ENCODE measurements around the gene ETV6. TPM values are rescaled to one million over a fixed set of nuclear protein-coding genes. Genes with fewer than 3 reads are reported as not detected.

Gene ETV6
- total RNA-seq, 2 donors from 2014 or later: 41.4 to 58.4 TPM

GRCh38 chr12:11812241-11812585 lies 162.7 kb downstream of the ETV6 start:
- Histone ChIP-seq H3K27ac (peak overlapping the region; percentile 46 to 69), H3K27me3 (replicated peaks; ENCODE audit: insufficient read depth) (no peaks in the 10 kb centered on the region), H3K4me1 (ENCODE audit: control insufficient read depth in 1 of 2, low read depth in 2 of 2) (peaks cover 36 to 45% of the 10 kb centered on the region in 2 donors), H3K36me3 (no peaks in the 10 kb centered on the region), H3K9me3 (no peaks in the 10 kb centered on the region), H3K4me3 (peak overlapping the region; percentile 68)
- TF ChIP-seq CTCF (IDR thresholded peaks at IDR 0.05): no peak
- DNase-seq (ENCODE audit: low spot score): no peak
- no peak for ATAC-seq (ENCODE audit: insufficient number of reproducible peaks, low FRiP score, low read depth)

GRCh38 chr12:11812586-11813437 lies 163.3 kb downstream of the ETV6 start:
- ATAC-seq (ENCODE audit: insufficient number of reproducible peaks, low FRiP score, low read depth): no peak
- Histone ChIP-seq H3K9me3 (no peaks in the 10 kb centered on the region), H3K4me1 (ENCODE audit: control insufficient read depth in 1 of 2, low read depth in 2 of 2) (peaks cover 36 to 45% of the 10 kb centered on the region in 2 donors), H3K27me3 (replicated peaks; ENCODE audit: insufficient read depth) (no peaks in the 10 kb centered on the region), H3K4me3 (peak overlapping the region; percentile 68), H3K27ac (peak overlapping the region; percentile 46 to 69), H3K36me3 (no peaks in the 10 kb centered on the region)
- no peak for DNase-seq (ENCODE audit: low spot score)
- peak; percentile 8 for TF ChIP-seq CTCF (IDR thresholded peaks at IDR 0.05)

- Histone ChIP-seq H3K4me3 (peak overlapping the region; percentile 68), H3K36me3 (no peaks in the 10 kb centered on the region), H3K9me3 (no peaks in the 10 kb centered on the region), H3K27me3 (replicated peaks; ENCODE audit: insufficient read depth) (no peaks in the 10 kb centered on the region), H3K27ac (peak overlapping the region; percentile 46 to 69), H3K4me1 (ENCODE audit: control insufficient read depth in 1 of 2, low read depth in 2 of 2) (peaks cover 36 to 45% of the 10 kb centered on the region in 2 donors)
- no peak for ATAC-seq (ENCODE audit: insufficient number of reproducible peaks, low FRiP score, low read depth)
- TF ChIP-seq CTCF (IDR thresholded peaks at IDR 0.05): no peak
- DNase-seq (ENCODE audit: low spot score): no peak
These were observed 164.0 kb downstream of the ETV6 start for GRCh38 chr12:11813438-11813813.

DNA sequence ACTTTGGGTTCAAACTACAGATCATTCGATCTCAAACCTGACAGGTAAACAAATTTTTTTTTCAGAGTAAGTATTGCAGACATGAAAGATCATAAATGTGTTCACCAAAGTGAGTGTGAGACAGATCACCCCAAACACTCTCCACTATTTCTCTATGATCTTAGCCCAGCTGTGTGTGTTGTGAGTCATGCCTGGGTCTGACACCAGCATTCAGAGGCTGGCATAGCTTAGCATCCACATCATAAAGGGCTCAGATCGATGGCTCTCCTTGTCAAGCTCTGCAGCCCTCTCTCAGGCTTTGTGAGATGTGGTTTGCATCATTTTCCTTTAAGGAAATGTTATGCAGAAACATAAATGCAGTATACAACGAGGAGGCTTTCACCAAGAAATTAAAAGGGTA lies 164.9 kb downstream of the ETV6 start:
- Histone ChIP-seq H3K4me1 (ENCODE audit: control insufficient read depth in 1 of 2, low read depth in 2 of 2) (peaks cover 36 to 45% of the 10 kb centered on the region in 2 donors), H3K4me3 (no peak overlapping the region), H3K36me3 (no peaks in the 10 kb centered on the region), H3K9me3 (no peaks in the 10 kb centered on the region), H3K27me3 (replicated peaks; ENCODE audit: insufficient read depth) (no peaks in the 10 kb centered on the region), H3K27ac (no peak overlapping the region)
- no peak for TF ChIP-seq CTCF (IDR thresholded peaks at IDR 0.05)
- no peak for ATAC-seq (ENCODE audit: insufficient number of reproducible peaks, low FRiP score, low read depth)
- no peak for DNase-seq (ENCODE audit: low spot score)

- TF ChIP-seq CTCF (IDR thresholded peaks at IDR 0.05): no peak
- ATAC-seq (ENCODE audit: insufficient number of reproducible peaks, low FRiP score, low read depth) (no peak), DNase-seq (ENCODE audit: low spot score) (no peak)
- no peaks in the 10 kb centered on the region for H3K27me3 ChIP-seq (replicated peaks; ENCODE audit: insufficient read depth)
- H3K9me3 ChIP-seq: no peaks in the 10 kb centered on the region
- no peaks in the 10 kb centered on the region for H3K36me3 ChIP-seq
- no peak overlapping the region for H3K4me3 ChIP-seq
- H3K27ac ChIP-seq: no peak overlapping the region
- peaks cover 36 to 45% of the 10 kb centered on the region in 2 donors for H3K4me1 ChIP-seq (ENCODE audit: control insufficient read depth in 1 of 2, low read depth in 2 of 2)
These were observed 165.9 kb downstream of the ETV6 start for GRCh38 chr12:11815397-11815796.
